Astrocyte of the spinal cord (primary cell): ENCODE data around the gene ETFB.

Experiments used
- DNase-seq: peaks from one replicate; pipeline ENCODE4 v3.0.0; 2011; ENCODE audit warnings: low read depth, low spot score
- H3K4me3 ChIP-seq: 2 replicates; pipeline ENCODE4 v1.5.1; 2011; ENCODE audit warnings: low read depth, mild to moderate bottlenecking, low read length, moderate library complexity
- in situ Hi-C: cut with HindIII; loops from 2 replicates; pipeline ENCODE4 v1.10.0; 2017; ENCODE audit warnings: low sequenced_read_pairs
- TF ChIP-seq, protein P1 (sequence below): IDR thresholded peaks from 2 replicates; pipeline ENCODE4 v1.5.1; 2012; ENCODE audit warnings: low read depth, mild to moderate bottlenecking, low read length, inconsistent platforms

The ETFB gene

DNA sequence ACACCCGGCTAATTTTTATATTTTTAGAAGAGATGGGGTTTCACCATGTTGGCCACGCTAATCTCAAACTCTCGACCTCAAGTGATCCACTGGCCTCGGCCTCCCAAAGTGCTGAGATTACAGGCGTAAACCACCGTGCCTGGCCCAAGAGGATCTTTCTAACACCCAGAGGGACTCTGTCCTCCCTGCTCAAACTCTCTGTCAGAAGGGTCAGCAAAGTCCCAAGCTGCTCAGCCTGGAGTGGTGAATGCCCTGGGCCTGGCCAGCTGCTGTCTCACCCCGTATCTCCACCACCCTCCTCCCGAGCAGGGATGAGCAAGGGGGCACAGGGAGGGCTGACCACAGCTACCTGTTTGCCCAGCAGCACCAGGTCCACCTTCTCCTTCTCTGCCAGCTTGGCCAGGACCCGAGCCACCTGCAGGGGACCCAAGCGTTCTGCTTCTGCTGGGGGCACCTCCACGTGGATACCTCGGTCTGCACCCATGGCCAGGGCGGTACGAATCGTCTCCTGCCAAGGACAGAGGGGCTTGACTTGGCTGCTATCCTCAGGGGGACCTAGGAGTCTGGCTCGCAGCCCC is 13.3 kb downstream of the ETFB start:
- DNase-seq: no peak
- no peak overlapping the region for H3K4me3 ChIP-seq
- in situ Hi-C loops: no loop called here
- TF ChIP-seq, protein P1, sequence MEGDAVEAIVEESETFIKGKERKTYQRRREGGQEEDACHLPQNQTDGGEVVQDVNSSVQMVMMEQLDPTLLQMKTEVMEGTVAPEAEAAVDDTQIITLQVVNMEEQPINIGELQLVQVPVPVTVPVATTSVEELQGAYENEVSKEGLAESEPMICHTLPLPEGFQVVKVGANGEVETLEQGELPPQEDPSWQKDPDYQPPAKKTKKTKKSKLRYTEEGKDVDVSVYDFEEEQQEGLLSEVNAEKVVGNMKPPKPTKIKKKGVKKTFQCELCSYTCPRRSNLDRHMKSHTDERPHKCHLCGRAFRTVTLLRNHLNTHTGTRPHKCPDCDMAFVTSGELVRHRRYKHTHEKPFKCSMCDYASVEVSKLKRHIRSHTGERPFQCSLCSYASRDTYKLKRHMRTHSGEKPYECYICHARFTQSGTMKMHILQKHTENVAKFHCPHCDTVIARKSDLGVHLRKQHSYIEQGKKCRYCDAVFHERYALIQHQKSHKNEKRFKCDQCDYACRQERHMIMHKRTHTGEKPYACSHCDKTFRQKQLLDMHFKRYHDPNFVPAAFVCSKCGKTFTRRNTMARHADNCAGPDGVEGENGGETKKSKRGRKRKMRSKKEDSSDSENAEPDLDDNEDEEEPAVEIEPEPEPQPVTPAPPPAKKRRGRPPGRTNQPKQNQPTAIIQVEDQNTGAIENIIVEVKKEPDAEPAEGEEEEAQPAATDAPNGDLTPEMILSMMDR: no peak

DNA sequence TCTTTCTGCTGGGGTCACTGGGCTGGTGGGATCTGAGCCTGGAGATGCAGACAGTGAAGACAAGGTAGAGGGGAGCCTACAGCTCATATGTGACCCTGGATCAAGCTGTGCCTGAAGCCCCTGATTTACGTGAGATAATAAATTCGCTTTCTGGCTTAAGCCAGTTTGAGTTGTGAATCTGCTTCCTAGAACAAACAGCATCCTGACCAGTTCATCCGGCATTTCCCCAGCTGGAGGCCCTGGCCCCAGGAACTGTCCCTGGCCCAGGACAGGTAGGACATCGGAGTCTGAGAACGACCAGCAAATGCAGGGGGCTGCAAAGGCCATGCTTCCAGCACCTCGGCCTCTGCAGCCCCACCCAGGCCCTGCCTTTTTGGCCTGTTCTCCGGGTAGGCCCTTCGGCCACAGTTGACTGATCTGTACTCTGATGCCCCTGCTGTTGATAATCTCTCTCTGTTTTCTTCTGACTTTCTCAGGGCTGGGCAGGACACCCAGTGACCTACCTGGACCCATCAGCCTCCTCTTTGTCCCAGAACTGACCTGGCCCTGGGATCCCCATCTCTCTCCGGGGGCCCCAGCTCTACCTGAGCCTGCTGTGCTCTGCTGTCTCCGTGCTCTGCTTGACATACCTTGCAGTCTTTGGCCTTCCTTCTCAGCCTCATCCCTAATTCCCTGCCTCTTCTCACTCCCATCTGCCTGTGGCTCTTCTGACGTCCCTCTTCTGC is 14.8 kb downstream of the ETFB start:
- H3K4me3 ChIP-seq: no peak overlapping the region
- DNase-seq: no peak
- TF ChIP-seq, protein P1: no peak
- in situ Hi-C loops: no loop called here

DNA sequence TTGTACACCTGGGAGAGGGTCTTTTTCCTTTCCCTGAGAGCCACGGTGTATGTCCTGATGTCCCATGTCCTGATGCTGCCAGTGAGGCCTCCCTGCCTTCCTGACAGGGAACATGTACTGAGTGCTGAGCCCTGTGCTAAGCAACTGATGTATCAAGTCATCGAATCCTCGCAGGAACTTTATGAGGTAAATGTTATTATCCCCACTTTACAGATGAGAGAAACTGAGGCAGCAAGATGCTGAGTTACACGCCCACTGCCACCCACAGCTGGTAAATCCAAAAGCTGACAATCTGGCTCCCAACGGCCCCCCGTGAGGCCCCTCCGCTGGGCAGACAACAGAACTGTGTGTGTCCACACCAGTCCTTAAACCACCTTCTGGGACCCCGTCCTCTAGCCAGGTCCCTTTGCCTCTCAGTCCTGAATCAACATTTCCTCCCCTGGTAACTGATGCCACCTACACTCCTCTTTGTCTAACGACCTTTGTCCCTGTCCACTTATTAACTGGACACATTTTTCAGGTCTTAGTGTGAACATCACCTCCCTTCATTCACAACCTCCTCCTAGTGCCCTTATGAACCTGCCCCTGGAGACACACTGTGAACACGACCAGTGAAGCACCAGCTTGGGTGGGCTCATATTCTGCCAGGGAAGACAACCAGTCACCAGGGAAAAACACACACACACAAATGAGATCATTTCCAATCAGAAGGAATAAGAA is 18.8 kb downstream of the ETFB start:
- in situ Hi-C loops: no loop called here
- TF ChIP-seq, protein P1: no peak
- H3K4me3 ChIP-seq: no peak overlapping the region
- DNase-seq: no peak

DNA sequence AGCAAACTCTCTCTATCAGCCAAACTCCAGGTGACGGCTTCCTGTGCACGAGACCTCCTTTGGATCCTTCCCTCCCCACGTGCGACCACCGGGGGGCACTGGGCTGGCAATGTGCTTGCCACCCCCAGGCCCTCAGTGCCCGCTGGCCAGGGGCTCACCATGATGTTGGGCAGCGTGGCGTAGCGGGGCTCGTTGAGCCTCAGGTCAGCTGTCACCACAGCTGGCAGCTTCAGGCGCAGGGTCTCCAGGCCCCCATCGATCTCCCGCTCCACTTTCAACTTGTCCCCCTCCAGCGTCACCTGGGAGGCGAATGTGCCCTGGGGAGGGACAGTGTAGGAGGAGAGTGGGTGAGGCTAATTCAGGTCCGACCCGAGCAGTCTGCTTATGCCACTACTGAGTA is 19.4 kb downstream of the ETFB start:
- no peak overlapping the region for H3K4me3 ChIP-seq
- in situ Hi-C loops: no loop called here
- no peak for DNase-seq
- TF ChIP-seq, protein P1: no peak

DNA sequence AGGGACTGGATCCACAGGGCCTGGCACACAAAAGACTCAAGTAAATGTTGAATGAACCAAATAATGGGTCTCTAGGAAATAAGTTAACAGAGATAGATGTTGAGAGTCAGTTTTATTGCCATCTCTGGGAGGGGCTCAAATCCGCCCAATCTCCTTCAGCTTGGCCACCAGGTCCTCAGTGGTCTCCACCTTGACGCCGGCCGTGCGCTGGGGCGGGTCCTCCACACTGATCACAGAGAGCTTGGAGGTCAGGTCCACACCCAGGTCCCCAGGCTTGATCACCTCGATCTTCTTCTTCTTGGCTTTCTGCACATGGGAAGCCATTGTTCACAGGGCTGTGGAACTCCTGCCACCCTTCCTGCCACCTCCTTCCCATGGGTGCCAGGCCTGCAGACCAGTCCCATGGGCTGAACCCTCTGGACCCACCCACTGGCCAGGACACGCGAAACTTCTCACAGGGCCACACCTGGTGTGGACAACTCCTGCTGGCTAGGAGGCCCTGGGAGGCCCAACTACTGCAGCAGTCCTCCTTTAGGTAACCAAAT is 21.0 kb downstream of the ETFB start:
- in situ Hi-C loops: no loop called here
- no peak overlapping the region for H3K4me3 ChIP-seq
- TF ChIP-seq, protein P1: no peak
- DNase-seq: no peak

DNA sequence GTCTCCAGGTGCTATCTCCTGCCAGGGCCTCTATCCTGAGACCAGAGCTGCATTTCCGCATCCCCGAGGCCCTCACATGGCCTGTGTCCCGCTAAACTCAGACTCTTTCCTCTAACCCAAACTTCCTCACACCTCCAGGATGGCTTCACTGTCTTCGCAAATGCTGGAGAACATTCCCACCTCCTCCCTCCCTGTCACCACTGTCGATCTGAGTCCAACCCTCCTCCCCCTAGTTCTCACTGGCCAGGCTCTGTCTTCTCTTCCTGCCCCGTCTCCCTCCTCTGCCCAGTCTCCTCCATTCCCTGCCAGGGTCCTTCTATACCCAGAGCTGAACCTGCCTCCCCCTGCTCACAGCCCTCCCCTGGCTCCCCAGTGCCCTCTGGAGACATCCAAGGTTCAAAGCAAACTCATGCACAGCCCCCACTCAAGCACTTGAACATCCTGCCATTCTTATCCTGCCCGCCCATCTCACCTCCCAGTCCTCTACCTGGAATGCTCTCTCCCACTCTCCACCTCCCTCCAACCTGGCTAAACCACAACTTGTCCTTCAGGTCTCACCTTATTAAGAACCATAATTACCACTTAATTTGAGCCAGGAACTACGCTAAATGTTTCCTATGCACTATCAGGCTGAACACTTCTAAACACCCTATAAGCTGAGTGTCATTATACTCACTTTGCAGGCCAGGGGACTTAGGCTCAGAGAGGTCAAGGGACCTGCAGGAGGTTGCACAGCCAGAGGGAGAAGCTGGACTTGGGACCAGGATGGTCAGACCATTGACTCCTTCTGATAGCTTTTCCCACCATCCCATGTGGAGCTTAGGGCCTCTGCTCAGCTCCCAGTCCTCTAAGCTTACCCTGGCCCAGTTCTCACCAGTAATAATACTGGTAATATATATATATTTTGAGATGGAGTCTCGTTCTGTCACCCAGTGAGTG is 23.3 kb downstream of the ETFB start:
- DNase-seq: no peak
- TF ChIP-seq, protein P1: no peak
- in situ Hi-C loops: no loop called here
- no peak overlapping the region for H3K4me3 ChIP-seq
